NB4 (cell line): Measurements from ENCODE around the gene LLCFC1.

Experiments
- DNase-seq: peaks from one replicate; pipeline ENCODE4 v3.0.0; 2010; ENCODE audit warnings: low read depth
- H3K4me3 ChIP-seq: one replicate; pipeline ENCODE4 v1.5.1; 2011; ENCODE audit warnings: mild to moderate bottlenecking, low read depth, low read length, moderate library complexity
- CTCF ChIP-seq: IDR thresholded peaks from one replicate; pipeline ENCODE4 v1.5.1; 2012; ENCODE audit warnings: low read depth, low read length
- MYC ChIP-seq: IDR thresholded peaks from 2 replicates; pipeline ENCODE4 v1.6.1; 2011; ENCODE audit warnings: low read depth, low read length
- POLR2A ChIP-seq: IDR thresholded peaks from 2 replicates; pipeline ENCODE4 v1.6.1; 2011; ENCODE audit warnings: mild to moderate bottlenecking; ENCODE audit not compliant: insufficient read length; ENCODE audit errors: extremely low read depth
- TF ChIP-seq, protein P1 (sequence below): IDR thresholded peaks from 2 replicates; pipeline ENCODE4 v1.6.1; 2011; ENCODE audit warnings: low read depth, low read length

The LLCFC1 gene

GRCh38 chr7:142939226-142939910 lies at the start of gene LLCFC1:
Gene LLCFC1 (plus strand): TSS chr7:142939484. CDS start chr7:142939622, 138 bp downstream.
- no peak within 1 kb of the TSS for H3K4me3 ChIP-seq
- DNase-seq = peak; percentile 28
- no peak for TF ChIP-seq MYC
- TF ChIP-seq POLR2A = no peak
- TF ChIP-seq CTCF = peak; percentile 51

DNA sequence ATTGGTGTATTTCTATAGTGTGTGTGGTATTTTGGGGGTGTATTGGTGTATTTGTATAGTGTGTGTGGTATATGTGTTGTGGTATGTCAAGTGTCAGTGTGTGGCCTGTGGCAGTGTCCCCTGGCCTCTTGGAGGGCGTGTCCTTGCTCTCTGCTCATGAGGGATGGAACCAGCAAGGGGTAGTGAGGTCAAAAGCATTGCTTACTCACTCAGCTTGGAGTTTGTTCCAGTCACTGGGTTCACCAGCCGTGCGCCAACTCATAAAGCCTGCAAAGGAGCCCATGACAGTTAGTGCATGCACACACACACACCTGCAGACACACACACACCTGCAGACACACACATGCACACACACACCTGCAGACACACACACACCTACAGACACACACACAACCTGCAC lies 49.5 kb upstream of the LLCFC1 start:
- TF ChIP-seq MYC (no peak), POLR2A (no peak), CTCF (no peak)
- TF ChIP-seq, protein P1, sequence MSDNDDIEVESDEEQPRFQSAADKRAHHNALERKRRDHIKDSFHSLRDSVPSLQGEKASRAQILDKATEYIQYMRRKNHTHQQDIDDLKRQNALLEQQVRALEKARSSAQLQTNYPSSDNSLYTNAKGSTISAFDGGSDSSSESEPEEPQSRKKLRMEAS = no peak
- H3K4me3 ChIP-seq = no peak overlapping the region
- no peak for DNase-seq

DNA sequence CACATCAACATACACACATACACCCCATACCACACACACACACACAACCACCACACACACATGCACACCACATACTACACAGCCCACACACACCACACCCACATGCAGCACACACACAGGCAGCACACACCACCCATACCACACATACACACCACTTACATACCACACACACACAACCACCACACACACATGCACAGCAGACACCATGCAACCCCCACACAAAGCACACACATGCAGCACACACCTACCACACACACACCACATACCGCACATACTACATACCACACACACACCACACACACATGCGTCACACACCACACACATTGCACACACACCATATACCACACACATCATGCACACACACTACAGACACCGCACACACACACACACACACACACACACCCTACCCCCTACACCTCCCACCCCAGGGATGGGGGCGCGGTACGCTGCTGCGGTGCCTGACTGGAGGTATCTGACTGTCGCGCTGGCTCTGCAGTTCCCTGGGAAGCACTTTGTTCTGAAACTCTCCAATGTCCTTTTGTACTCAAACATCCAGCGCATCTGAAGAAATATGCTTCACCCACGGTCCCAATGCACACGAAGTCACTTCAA lies 48.3 kb upstream of the LLCFC1 start:
- no peak overlapping the region for H3K4me3 ChIP-seq
- DNase-seq = no peak
- TF ChIP-seq, protein P1 = no peak
- no peak for TF ChIP-seq CTCF
- no peak for TF ChIP-seq MYC
- no peak for TF ChIP-seq POLR2A

DNA sequence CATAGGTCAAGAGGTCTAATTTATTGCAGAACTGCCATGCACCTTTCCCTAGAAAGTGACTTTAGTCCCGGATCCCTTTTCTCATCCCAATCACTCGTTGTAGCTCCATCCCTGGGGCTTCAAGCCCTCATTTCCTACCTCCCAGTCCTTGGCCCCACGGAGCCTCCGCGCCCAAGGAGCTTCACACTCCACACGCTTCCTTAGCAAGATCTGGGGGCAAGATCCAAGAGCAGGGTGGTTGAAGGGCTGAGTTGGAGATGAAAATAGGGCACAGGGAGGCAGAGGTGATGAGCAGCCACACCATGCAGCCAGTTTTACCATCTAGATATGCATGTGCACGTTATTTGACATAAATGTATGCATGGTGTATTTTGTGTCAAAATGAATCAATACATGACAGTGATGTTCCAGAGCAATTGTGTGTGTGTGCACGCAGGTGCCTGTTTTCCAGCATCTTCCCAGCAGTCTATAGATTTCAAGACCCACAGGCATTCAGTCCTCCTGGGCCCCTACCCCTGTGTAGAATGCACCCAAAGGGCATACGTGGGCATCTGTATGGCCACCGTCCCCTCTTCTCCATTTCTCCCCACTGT lies 47.7 kb upstream of the LLCFC1 start:
- DNase-seq = no peak
- no peak overlapping the region for H3K4me3 ChIP-seq
- TF ChIP-seq, protein P1 = no peak

DNA sequence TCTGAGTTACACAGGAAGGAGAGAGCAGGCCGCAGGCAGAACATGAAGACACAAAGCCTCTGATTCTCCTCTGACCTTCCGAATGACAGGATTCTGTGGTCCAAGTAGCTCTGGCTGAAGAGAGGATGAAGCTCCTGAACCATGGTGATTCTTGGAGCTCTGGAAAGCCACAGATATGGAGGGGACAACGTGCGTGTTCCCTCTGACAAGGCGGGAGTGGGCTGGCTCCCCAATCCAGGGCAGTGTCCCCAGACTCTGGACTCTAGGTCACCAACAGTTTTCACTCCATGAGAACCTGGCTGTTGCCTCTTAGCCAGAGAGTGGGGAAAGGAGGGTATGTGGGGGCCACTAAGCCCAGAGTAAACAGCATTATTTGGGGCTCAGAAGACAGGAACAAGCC lies 46.3 kb upstream of the LLCFC1 start:
- no peak overlapping the region for H3K4me3 ChIP-seq
- DNase-seq = no peak
- no peak for TF ChIP-seq POLR2A
- TF ChIP-seq MYC = no peak
- TF ChIP-seq, protein P1 = no peak
- no peak for TF ChIP-seq CTCF

DNA sequence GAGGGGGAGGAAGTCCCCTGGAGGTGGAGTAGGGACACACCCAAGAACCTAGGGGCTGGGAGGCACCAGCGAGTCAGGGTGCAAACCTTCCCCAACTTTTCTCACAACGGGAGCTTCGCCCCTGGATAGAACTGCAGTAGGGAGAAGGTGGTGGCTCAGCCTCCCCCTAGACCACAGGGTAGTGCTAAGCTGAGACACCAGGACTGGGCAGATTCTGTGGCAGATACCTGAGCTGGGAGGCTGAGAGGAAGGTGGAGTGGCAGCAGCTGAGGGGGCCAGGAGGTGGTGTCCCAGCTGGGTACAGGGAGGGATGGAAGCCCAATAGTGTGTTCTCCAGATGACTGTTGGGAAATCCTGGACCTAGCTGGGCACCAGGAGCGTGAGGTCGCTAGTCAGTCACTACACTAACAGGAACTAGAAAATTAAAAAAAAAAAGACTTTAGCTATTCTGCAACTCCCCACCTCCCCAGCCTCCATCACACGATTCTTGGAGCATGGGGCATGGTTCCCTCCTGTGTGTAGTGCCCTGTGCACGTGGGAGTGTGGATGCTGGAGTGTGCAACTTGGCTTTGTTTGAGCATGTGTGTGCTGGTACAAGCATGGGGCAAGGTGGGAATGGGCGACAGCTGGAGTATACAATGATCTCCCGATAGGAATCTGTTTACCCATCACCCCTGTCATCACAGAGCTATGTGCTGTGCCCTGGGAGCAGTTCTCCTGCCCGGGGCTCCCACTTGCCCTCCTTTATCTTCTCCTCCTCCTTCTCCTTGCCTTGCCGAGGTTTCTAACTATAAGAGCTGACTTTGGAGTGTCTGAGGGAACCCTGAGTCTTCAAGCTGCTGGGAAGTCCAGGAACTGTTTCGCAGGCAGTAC lies 44.9 kb upstream of the LLCFC1 start:
- DNase-seq = no peak
- no peak for TF ChIP-seq POLR2A
- no peak for TF ChIP-seq CTCF
- H3K4me3 ChIP-seq = no peak overlapping the region
